SK-N-SH (cell line): ENCODE data around the gene VPS18. TPM values are rescaled to one million over a fixed set of nuclear protein-coding genes. Genes with fewer than 3 reads are reported as not detected.

Source experiments
- CTCF ChIA-PET: fragments of 300-600, 350-600 bp; formaldehyde crosslinking; extraction: SDS; loops from one replicate; lab custom pipeline; 2021; lab: Yijun Ruan, JAX
- POLR2A ChIA-PET: fragments of 350-600 bp; sonication (Branson Sonifier 250); formaldehyde crosslinking; extraction: SDS; loops from one replicate; lab custom pipeline; 2020; ENCODE audit warnings: antibody characterized with exemption, inconsistent platforms; lab: Yijun Ruan, JAX
- DNase-seq: peaks from one replicate; pipeline ENCODE4 v3.0.0; 2012
- H2AFZ ChIP-seq: fragments of 200-600 bp; sonication (generic); 2 replicates; pipeline ENCODE4 v1.8.1; 2016; ENCODE audit warnings: antibody characterized with exemption, mild to moderate bottlenecking, low read depth
- H3F3A ChIP-seq: fragments of 200-600 bp; sonication (generic); replicated peaks from 2 replicates; pipeline ENCODE3; 2016; ENCODE audit warnings: antibody characterized with exemption, mild to moderate bottlenecking; ENCODE audit not compliant: insufficient read depth
- H3K27ac ChIP-seq, 2 experiments: fragments of 200-500 bp in 1 of 2; fragments of 200-600 bp in 1 of 2; sonication (Bioruptor generic) in 1 of 2; sonication (generic), shearing (Covaris generic) in 1 of 2; 2 replicates each; pipeline versions ENCODE4 v1.5.1 to v1.6.1; 2014 to 2016; ENCODE audit warnings: low read depth in 2 of 2, inconsistent platforms in 1 of 2, low read length in 1 of 2, mild to moderate bottlenecking in 1 of 2, mixed read lengths in 1 of 2
- H3K27me3 ChIP-seq: fragments of 200-600 bp; sonication (generic), shearing (Covaris generic); 2 replicates; pipeline ENCODE4 v1.6.1; 2016; ENCODE audit warnings: mixed run types; ENCODE audit not compliant: insufficient read depth
- H3K36me3 ChIP-seq, 2 experiments: fragments of 200-500 bp in 1 of 2; fragments of 200-600 bp in 1 of 2; sonication (Bioruptor generic) in 1 of 2; sonication (generic) in 1 of 2; replicated peaks in 1 of 2; 2 replicates each; pipeline versions ENCODE3 to v1.5.1; 2014 to 2016; ENCODE audit warnings: low read length in 1 of 2, mild to moderate bottlenecking in 1 of 2; ENCODE audit not compliant: insufficient read depth in 2 of 2, control insufficient read depth in 1 of 2
- H3K4me1 ChIP-seq, 2 experiments: fragments of 200-500 bp in 1 of 2; fragments of 200-600 bp in 1 of 2; sonication (Bioruptor generic) in 1 of 2; sonication (generic), shearing (Covaris generic) in 1 of 2; 2 replicates each; pipeline versions ENCODE4 v1.5.1 to v1.6.1; 2014 to 2016; ENCODE audit warnings: low read depth in 1 of 2, low read length in 1 of 2, mixed run types in 1 of 2; ENCODE audit not compliant: insufficient read depth in 2 of 2, control insufficient read depth in 1 of 2
- H3K4me2 ChIP-seq: fragments of 200-600 bp; sonication (generic), shearing (Covaris generic); 2 replicates; pipeline ENCODE4 v1.6.1; 2017; ENCODE audit warnings: mixed run types
- H3K4me3 ChIP-seq, 2 experiments: fragments of 200-500 bp in 1 of 2; fragments of 200-600 bp in 1 of 2; sonication (Bioruptor generic) in 1 of 2; sonication (generic), shearing (Covaris generic) in 1 of 2; 2 replicates each; pipeline versions ENCODE4 v1.5.1 to v1.8.1; 2014 to 2016; ENCODE audit warnings: low read depth in 2 of 2, inconsistent platforms in 1 of 2, low read length in 1 of 2, mild to moderate bottlenecking in 1 of 2, mixed read lengths in 1 of 2, moderate library complexity in 1 of 2
- H3K79me2 ChIP-seq: fragments of 200-600 bp; sonication (generic); 2 replicates; pipeline ENCODE4 v1.8.1; 2017; ENCODE audit warnings: mild to moderate bottlenecking; ENCODE audit not compliant: insufficient read depth
- H3K9ac ChIP-seq: fragments of 200-600 bp; sonication (generic); 2 replicates; pipeline ENCODE4 v1.6.1; 2017; ENCODE audit warnings: mixed run types
- H3K9me2 ChIP-seq: fragments of 200-600 bp; sonication (generic); 2 replicates; pipeline ENCODE4 v1.6.1; 2017; ENCODE audit warnings: mixed run types
- H3K9me3 ChIP-seq: fragments of 200-600 bp; sonication (generic); 2 replicates; pipeline ENCODE4 v1.6.1; 2017; ENCODE audit warnings: mixed run types, mild to moderate bottlenecking, moderate library complexity
- H4K20me1 ChIP-seq: fragments of 200-600 bp; sonication (generic); 2 replicates; pipeline ENCODE4 v1.6.1; 2017; ENCODE audit warnings: mild to moderate bottlenecking, mixed run types; ENCODE audit not compliant: insufficient read depth
- CHD2 ChIP-seq: fragments of 150-350 bp; IDR thresholded peaks from 2 replicates; pipeline ENCODE4 v1.6.1; 2018; ENCODE audit warnings: low read length; ENCODE audit not compliant: partially characterized antibody
- EZH2phosphoT487 ChIP-seq: fragments of 200-600 bp; sonication (generic); IDR thresholded peaks from 2 replicates; pipeline ENCODE4 v1.6.1; 2017; ENCODE audit warnings: low read depth, mixed run types, mild to moderate bottlenecking, antibody characterized with exemption, moderate library complexity, borderline replicate concordance
- FOSL2 ChIP-seq: IDR thresholded peaks from 2 replicates; pipeline ENCODE4 v1.4.0; 2012; ENCODE audit warnings: low read depth, mild to moderate bottlenecking, moderate library complexity, borderline replicate concordance
- GABPA ChIP-seq: IDR thresholded peaks from 2 replicates; pipeline ENCODE4 v1.4.0; 2012; ENCODE audit warnings: low read depth, mild to moderate bottlenecking
- JUND ChIP-seq: IDR thresholded peaks from 2 replicates; pipeline ENCODE4 v1.4.0; 2012
- MXI1 ChIP-seq: IDR thresholded peaks from 2 replicates; pipeline ENCODE4 v1.6.1; 2012; ENCODE audit warnings: mild to moderate bottlenecking, low read depth, low read length, improper control_type of control experiment
- NRF1 ChIP-seq: IDR thresholded peaks from 2 replicates; pipeline ENCODE4 v1.6.1; 2012; ENCODE audit warnings: low read depth, mild to moderate bottlenecking, low read length
- POLR2AphosphoS5 ChIP-seq: IDR thresholded peaks from 2 replicates; pipeline ENCODE4 v1.6.1; 2012; ENCODE audit warnings: low read depth, low read length
- RCOR1 ChIP-seq: fragments of 150-350 bp; IDR thresholded peaks from 2 replicates; pipeline ENCODE4 v1.6.1; 2017; ENCODE audit warnings: antibody characterized with exemption, low read length
- RFX5 ChIP-seq: IDR thresholded peaks from 2 replicates; pipeline ENCODE4 v1.6.1; 2012; ENCODE audit warnings: mild to moderate bottlenecking, improper control_type of control experiment, low read length
- SIN3A ChIP-seq: IDR thresholded peaks from 2 replicates; pipeline ENCODE4 v1.6.1; 2012; ENCODE audit warnings: low read depth, mild to moderate bottlenecking, low read length, moderate library complexity, borderline replicate concordance
- SMC3 ChIP-seq: IDR thresholded peaks from 2 replicates; pipeline ENCODE4 v1.6.1; 2012; ENCODE audit warnings: low read depth, low read length, improper control_type of control experiment
- TCF12 ChIP-seq: IDR thresholded peaks from 2 replicates; pipeline ENCODE4 v1.4.0; 2012
- WGBS: methylation state at CpG from one replicate; pipeline ENCODE4 v1.1.6; 2017; ENCODE audit warnings: low lambda C conversion rate; 5-methylcytosine and 5-hydroxymethylcytosine counted together
- polyA plus RNA-seq, 3 experiments: library from polyadenylated mRNA; depleted of rRNA; stranded (reverse); fragments of >200 nt; gene quantifications; 2 replicates each; pipeline ENCODE4 v1.2.3, GENCODE V29; 2012
- TF ChIP-seq, protein P1 (sequence below): fragments of 200-600 bp; sonication (generic); IDR thresholded peaks from 2 replicates; pipeline ENCODE4 v1.6.1; 2017; ENCODE audit warnings: antibody characterized with exemption, mild to moderate bottlenecking, moderate library complexity
- TF ChIP-seq, protein P2 (sequence below): IDR thresholded peaks from 2 replicates; pipeline ENCODE4; 2012
- TF ChIP-seq, protein P3 (sequence below): fragments of 150-350 bp; IDR thresholded peaks from 2 replicates; pipeline ENCODE4 v1.6.1; 2017; ENCODE audit warnings: antibody characterized with exemption, low read length, low read depth, borderline replicate concordance

Gene VPS18
- polyA plus RNA-seq, 1 of the 3 experiments (the other 2 are of a cell fraction), result 14.1 TPM

DNA sequence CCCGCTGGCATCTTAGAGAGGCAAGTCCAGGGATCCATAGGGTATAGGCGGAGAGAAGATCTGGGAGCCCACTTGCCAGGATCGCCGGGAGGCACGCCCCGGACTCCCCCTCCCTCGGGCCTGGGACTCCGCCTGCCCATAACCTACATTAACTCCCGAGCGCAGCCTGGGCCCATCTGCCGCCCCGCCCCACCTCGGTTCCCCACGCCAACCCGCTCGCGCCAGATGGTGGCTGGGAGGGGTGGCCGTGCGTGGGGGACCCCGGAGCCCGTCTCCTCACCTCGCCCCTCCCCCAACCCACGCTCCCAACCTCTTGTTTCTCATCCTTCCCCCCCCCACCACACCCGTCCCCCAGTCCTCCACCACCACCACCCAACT is 33.2 kb downstream of the VPS18 start:
- Histone ChIP-seq H2AFZ (no peak overlapping the region), H3K27ac (no peak overlapping the region), H4K20me1 (no peaks in the 10 kb centered on the region), H3F3A (no peaks in the 10 kb centered on the region), H3K9me3 (no peaks in the 10 kb centered on the region), H3K27me3 (peaks cover 53% of the 10 kb centered on the region), H3K4me2 (peak overlapping the region; percentile 92; the same call in 1 of the 2 replicates), H3K4me3 (peak overlapping the region in 1 of 2 experiments; percentile 33; a peak in 2 of 4 replicates), H3K9ac (no peak overlapping the region), H3K36me3 (no peaks in the 10 kb centered on the region), H3K79me2 (no peaks in the 10 kb centered on the region), H3K9me2 (no peaks in the 10 kb centered on the region), H3K4me1 (peaks cover 17 to 44% of the 10 kb centered on the region in 2 experiments; a peak in 2 of 4 replicates)
- TF ChIP-seq JUND (no peak), RFX5 (no peak), SIN3A (no peak), NRF1 (no peak), EZH2phosphoT487 (no peak), GABPA (no peak), MXI1 (no peak), RCOR1 (no peak)
- TF ChIP-seq, protein P1, sequence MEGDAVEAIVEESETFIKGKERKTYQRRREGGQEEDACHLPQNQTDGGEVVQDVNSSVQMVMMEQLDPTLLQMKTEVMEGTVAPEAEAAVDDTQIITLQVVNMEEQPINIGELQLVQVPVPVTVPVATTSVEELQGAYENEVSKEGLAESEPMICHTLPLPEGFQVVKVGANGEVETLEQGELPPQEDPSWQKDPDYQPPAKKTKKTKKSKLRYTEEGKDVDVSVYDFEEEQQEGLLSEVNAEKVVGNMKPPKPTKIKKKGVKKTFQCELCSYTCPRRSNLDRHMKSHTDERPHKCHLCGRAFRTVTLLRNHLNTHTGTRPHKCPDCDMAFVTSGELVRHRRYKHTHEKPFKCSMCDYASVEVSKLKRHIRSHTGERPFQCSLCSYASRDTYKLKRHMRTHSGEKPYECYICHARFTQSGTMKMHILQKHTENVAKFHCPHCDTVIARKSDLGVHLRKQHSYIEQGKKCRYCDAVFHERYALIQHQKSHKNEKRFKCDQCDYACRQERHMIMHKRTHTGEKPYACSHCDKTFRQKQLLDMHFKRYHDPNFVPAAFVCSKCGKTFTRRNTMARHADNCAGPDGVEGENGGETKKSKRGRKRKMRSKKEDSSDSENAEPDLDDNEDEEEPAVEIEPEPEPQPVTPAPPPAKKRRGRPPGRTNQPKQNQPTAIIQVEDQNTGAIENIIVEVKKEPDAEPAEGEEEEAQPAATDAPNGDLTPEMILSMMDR, result no peak
- TF ChIP-seq, protein P2, sequence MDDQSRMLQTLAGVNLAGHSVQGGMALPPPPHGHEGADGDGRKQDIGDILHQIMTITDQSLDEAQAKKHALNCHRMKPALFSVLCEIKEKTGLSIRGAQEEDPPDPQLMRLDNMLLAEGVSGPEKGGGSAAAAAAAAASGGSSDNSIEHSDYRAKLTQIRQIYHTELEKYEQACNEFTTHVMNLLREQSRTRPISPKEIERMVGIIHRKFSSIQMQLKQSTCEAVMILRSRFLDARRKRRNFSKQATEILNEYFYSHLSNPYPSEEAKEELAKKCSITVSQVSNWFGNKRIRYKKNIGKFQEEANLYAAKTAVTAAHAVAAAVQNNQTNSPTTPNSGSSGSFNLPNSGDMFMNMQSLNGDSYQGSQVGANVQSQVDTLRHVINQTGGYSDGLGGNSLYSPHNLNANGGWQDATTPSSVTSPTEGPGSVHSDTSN, result no peak
- WGBS, result 6% methylated on average over 12 of the region's 24 CpGs
- CTCF ChIA-PET, result interaction anchor here (1.0 to 33.6 kb wide), 7 partner anchors 13 to 260 kb away, joined by 3 to 675 read pairs (median 5); partner anchors contain the start of genes CHAC1 and VPS18
- POLR2A ChIA-PET, result interaction anchor here (1.1 to 1.8 kb wide), 2 partner anchors 14 to 27 kb away, joined by 4 to 5 read pairs; no protein-coding TSS in a partner anchor
- peak; percentile 62 for DNase-seq

DNA sequence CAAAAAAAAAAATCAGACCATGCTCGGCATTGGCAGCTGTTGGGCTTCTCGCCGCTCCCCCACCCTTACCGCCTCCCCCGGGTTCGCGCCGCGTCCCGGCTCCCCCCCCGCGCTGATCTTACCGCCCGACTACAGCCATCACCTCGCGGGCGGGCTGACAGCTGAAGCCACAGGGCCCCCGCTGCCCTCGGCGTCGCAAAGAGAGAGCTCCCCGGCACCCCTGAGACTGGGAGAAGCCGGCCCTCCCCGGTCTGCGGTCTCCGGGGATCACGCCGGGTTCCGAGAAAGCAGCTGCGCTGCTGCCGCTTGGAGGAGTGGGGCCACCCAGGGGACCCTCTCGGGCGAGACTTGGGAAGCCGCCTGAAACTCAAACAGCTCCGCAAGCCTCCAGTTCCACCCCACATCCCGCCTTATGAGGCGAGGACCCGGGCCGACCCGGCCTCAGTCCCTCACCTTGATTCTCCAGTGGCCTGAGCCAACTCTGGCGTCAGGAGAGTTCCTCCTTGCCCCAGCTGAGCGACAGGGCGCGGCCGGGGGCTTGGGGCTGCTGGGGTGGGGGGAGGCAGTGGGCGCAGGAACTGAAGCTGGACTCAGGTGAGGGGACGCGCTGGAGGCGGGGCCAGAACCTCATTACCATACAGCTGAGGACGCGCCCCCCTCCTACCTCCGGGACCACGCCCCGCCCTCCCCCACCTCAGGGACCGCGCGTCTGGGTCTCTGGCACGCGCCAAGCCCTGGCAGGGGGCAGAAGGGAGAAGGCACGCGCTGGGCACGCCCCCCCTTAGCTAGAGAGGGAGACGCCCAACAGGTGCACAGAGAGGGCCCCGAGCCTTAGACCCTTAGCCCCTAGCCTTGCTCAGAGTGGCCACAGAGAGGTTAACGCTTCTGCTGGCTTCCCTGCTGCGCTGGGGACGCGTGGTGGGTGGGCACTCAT is 33.9 kb downstream of the VPS18 start:
- Histone ChIP-seq H3K4me2 (peak overlapping the region; percentile 92), H3K27me3 (peaks cover 53% of the 10 kb centered on the region), H3K79me2 (no peaks in the 10 kb centered on the region), H4K20me1 (no peaks in the 10 kb centered on the region), H3K9ac (no peak overlapping the region), H3F3A (no peaks in the 10 kb centered on the region), H2AFZ (no peak overlapping the region), H3K4me1 (peaks cover 17 to 44% of the 10 kb centered on the region in 2 experiments; a peak in 2 of 4 replicates), H3K9me2 (no peaks in the 10 kb centered on the region), H3K36me3 (no peaks in the 10 kb centered on the region), H3K4me3 (peak overlapping the region; percentile 46 to 49; a peak in 3 of 4 replicates), H3K27ac (no peak overlapping the region), H3K9me3 (no peaks in the 10 kb centered on the region)
- TF ChIP-seq GABPA (no peak), JUND (no peak), POLR2AphosphoS5 (no peak), TCF12 (no peak), CHD2 (no peak), FOSL2 (no peak), SMC3 (no peak)
- TF ChIP-seq, protein P1, result no peak
- TF ChIP-seq, protein P3, sequence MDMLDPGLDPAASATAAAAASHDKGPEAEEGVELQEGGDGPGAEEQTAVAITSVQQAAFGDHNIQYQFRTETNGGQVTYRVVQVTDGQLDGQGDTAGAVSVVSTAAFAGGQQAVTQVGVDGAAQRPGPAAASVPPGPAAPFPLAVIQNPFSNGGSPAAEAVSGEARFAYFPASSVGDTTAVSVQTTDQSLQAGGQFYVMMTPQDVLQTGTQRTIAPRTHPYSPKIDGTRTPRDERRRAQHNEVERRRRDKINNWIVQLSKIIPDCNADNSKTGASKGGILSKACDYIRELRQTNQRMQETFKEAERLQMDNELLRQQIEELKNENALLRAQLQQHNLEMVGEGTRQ, result no peak
- DNase-seq, result peak; percentile 61
- ChIA-PET POLR2A (interaction anchor here (1.1 to 1.8 kb wide), 3 partner anchors 13 to 26 kb away, joined by 3 to 5 read pairs (median 4); no protein-coding TSS in a partner anchor), CTCF (interaction anchor here (0.6 to 33.6 kb wide), 9 partner anchors 12 to 260 kb away, joined by 3 to 675 read pairs (median 5); partner anchors contain the start of genes CHAC1 and VPS18)
- WGBS, result 2% methylated on average over 44 of the region's 68 CpGs
